Esophagus (tissue), 2 donors: ENCODE measurements around the gene UNC5C. TPM values are rescaled to one million over a fixed set of nuclear protein-coding genes. Genes with fewer than 3 reads are reported as not detected.

Experiments used
- H3K27ac ChIP-seq, 2 donors: one replicate each; pipeline ENCODE4 v1.5.1; 2013; ENCODE audit warnings: low read depth in 2 of 2, mild to moderate bottlenecking in 2 of 2, inconsistent platforms in 1 of 2, low read length in 1 of 2, moderate library complexity in 1 of 2
- H3K27me3 ChIP-seq, 2 donors: one replicate each; pipeline ENCODE4 v1.6.1; 2013; ENCODE audit warnings: low read length in 2 of 2, control low read depth in 1 of 2, mild to moderate bottlenecking in 1 of 2; ENCODE audit not compliant: insufficient read depth in 2 of 2, control insufficient read depth in 1 of 2
- H3K36me3 ChIP-seq, 2 donors: one replicate each; pipeline ENCODE4 v1.6.1; 2013; ENCODE audit warnings: low read length in 1 of 2; ENCODE audit not compliant: control insufficient read depth in 2 of 2, insufficient read depth in 2 of 2
- H3K4me1 ChIP-seq, 2 donors: one replicate each; pipeline ENCODE4 v1.6.1; 2013; ENCODE audit warnings: low read length in 1 of 2; ENCODE audit not compliant: control insufficient read depth in 2 of 2, insufficient read depth in 2 of 2
- H3K4me3 ChIP-seq, 2 donors: one replicate each; pipeline ENCODE4 v1.5.1; 2013; ENCODE audit warnings: low read length in 2 of 2, mild to moderate bottlenecking in 2 of 2, low read depth in 1 of 2, moderate library complexity in 1 of 2
- H3K9me3 ChIP-seq, 2 donors: one replicate each; pipeline ENCODE4 v1.6.1; 2013; ENCODE audit warnings: mild to moderate bottlenecking in 2 of 2, low read depth in 1 of 2, low read length in 1 of 2, moderate library complexity in 1 of 2; ENCODE audit not compliant: control insufficient read depth in 2 of 2, insufficient read depth in 1 of 2
- WGBS, 2 donors: extraction: QIAGEN DNeasy Blood & Tissue Kit; methylation state at CpG; one replicate each; pipeline ENCODE4 v1.1.7; 2013; 5-methylcytosine and 5-hydroxymethylcytosine counted together
- polyA plus RNA-seq, 2 donors: library from polyadenylated mRNA; stranded (reverse); fragments of 200-250 nt; gene quantifications; one replicate each; pipeline ENCODE4 v1.2.3, GENCODE V29; 2013
- donor health status: healthy with polysubstance abuse.
- donor health status: Bipolar disorder and iron deficiency.

Gene UNC5C
- polyA plus RNA-seq, 2 donors = 0.04 to 0.09 TPM

DNA sequence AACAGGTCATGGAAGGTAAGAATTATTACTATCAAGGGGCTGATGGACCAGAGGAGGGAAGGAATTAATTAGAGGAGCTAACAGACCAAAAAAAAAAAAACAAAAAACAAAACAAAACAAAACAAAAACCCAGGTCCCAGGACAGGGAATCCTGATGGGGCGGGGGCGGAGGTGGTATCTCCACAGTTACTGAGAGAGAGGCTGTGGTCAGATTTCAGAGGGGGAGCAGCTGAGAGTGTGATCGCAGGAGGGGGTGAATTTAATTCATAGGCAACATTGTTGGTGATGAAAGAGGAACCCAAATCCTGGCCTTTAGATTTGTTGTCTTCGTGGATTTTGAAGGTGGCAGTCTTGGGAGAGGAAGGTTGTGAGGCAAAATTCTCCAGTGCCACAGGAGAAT is 389.4 kb downstream of the UNC5C start:
- Histone ChIP-seq H3K4me3 (no peak overlapping the region), H3K9me3 (no peaks in the 10 kb centered on the region), H3K27me3 (no peaks in the 10 kb centered on the region), H3K36me3 (no peaks in the 10 kb centered on the region), H3K4me1 (no peaks in the 10 kb centered on the region), H3K27ac (no peak overlapping the region)
- 82 to 85% methylated on average over 4 of the region's 4 CpGs for WGBS, 2 donors

DNA sequence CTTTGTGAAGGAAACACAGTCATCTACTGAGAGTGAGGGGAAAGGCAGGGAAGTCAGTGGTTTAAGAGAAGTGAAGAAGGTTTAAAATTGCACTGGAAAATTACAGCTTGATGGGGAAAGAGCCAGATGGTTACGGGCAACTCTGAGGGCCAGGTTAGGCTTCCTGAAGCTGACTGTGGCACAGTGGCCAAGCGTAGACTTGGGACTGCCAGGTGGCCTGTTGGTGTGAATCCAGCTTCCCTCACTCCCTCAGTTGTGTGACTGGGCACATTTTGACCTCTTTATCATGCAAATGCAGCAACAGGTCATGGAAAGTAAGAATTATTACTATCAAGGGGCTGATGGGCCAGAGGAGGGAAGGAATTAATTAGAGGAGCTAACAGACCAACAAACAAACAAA is 390.1 kb downstream of the UNC5C start:
- no peaks in the 10 kb centered on the region for H3K4me1 ChIP-seq
- no peaks in the 10 kb centered on the region for H3K9me3 ChIP-seq
- H3K27me3 ChIP-seq = no peaks in the 10 kb centered on the region
- WGBS, 2 donors = 73 to 91% methylated on average over 2 of the region's 2 CpGs
- no peaks in the 10 kb centered on the region for H3K36me3 ChIP-seq
- no peak overlapping the region for H3K27ac ChIP-seq
- no peak overlapping the region for H3K4me3 ChIP-seq

DNA sequence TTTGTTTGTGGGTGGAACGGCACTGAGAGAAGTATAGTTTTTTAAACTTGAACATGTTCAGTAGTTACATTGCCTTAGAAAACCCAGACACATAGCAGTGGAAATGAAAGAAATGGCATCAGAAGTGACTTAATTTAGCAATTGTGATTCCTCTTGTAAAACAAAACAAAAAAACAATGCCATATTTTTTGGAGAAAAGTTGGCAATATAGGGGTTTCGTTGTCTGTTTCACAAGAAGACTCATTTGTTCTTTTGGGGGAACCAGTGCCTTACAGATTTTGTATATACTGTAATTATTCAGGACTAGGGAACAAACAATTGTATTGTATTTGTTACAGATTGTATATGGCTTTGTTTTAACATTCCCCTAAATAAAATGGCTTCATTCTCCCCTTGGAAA is 390.7 kb downstream of the UNC5C start:
- no peak overlapping the region for H3K27ac ChIP-seq
- no peaks in the 10 kb centered on the region for H3K36me3 ChIP-seq
- H3K4me3 ChIP-seq = no peak overlapping the region
- H3K27me3 ChIP-seq = no peaks in the 10 kb centered on the region
- no peaks in the 10 kb centered on the region for H3K4me1 ChIP-seq
- 83 to 86% methylated on average over 2 of the region's 2 CpGs for WGBS, 2 donors
- no peaks in the 10 kb centered on the region for H3K9me3 ChIP-seq

DNA sequence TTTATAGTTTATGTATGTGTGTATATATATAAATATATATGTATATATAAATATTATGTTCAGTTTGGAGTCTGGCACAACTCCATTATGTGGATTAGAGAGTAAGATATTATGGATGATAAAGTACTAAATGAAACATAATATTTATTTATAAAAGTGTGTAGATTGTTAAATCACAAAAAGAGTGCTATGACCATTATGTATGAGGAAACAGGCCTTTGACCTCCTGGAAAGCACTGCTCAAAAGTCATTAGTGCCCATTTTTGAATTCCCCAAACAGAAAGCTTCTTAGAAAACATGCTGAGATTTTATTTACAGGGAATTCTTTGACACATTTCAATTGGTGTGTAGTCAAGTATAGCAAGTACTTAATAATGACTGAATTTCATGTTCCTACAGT is 391.2 kb downstream of the UNC5C start:
- H3K27ac ChIP-seq = no peak overlapping the region
- H3K27me3 ChIP-seq = no peaks in the 10 kb centered on the region
- no peaks in the 10 kb centered on the region for H3K9me3 ChIP-seq
- no peak overlapping the region for H3K4me3 ChIP-seq
- no peaks in the 10 kb centered on the region for H3K4me1 ChIP-seq
- no peaks in the 10 kb centered on the region for H3K36me3 ChIP-seq

DNA sequence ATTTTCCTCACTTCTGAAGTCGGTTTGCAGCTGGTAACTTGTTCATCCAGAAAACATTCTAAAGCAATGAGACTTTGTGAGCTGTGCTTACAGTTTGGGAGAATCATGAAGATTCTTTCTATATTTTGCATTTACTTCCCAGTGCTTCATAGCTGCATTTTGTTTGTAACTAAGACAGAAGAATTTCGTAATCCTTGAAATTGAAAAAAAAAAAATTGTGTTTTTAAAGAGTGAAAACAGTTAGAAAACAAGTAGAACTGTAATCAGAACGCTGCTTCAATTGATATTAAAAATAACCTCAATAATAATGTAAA is 392.4 kb downstream of the UNC5C start:
- 35 to 39% methylated on average over 3 of the region's 3 CpGs for WGBS, 2 donors
- Histone ChIP-seq H3K27ac (no peak overlapping the region), H3K36me3 (no peaks in the 10 kb centered on the region), H3K4me1 (no peaks in the 10 kb centered on the region), H3K4me3 (no peak overlapping the region), H3K27me3 (no peaks in the 10 kb centered on the region), H3K9me3 (no peaks in the 10 kb centered on the region)

DNA sequence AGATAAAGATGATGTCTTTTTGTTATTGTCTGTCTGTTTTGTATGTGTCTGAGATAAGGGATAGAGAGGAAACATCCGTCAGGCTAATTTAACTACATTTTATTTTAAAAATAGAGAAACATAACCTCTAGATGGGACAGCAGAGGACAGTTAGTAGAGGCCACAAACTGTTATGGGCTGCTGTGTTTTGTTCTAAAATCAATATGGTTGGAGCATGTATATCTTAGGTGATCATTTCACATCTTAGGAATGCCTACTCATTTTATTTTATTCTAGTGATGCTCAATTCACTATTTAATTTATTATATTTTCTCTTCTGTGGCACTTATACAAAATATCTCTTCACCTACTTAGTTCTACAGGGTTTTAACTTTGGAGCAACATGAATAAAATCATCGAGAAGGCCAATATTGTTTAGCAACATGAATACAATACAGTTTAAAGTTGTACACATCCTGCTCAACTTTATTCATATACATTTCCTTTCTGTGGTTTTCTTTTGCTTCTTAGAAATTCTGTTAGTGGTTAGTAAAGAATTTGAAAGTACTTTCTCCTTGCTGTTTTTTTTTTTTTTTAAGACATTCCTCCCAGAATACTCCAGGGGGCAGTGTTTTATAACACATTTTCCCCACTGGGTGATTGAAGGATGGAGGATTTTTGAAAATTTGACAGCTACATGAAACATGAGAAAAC is 392.9 kb downstream of the UNC5C start:
- Histone ChIP-seq H3K27me3 (no peaks in the 10 kb centered on the region), H3K27ac (no peak overlapping the region), H3K4me1 (no peaks in the 10 kb centered on the region), H3K4me3 (no peak overlapping the region), H3K9me3 (no peaks in the 10 kb centered on the region), H3K36me3 (no peaks in the 10 kb centered on the region)
- 76 to 77% methylated on average over 2 of the region's 2 CpGs for WGBS, 2 donors

DNA sequence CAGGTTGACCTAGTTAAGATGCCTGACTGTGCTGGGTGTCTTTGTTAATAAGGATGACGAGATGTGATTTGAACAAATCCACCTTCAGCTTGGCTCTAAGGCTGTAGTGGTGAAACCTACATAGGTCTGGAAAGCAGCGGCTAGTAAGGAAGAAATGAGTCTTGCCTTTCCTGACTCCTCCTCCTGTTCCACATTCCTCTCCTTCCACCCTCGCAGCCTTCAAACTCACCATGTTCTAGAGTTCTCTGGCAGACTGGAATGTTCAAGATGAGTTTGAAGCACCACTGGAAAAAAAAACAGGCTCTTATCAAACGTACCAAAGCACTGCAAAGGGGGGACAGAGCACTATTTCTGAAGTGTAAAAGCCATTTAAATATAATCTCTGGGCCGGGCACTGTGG is 395.6 kb downstream of the UNC5C start:
- no peaks in the 10 kb centered on the region for H3K4me1 ChIP-seq
- no peak overlapping the region for H3K27ac ChIP-seq
- WGBS, 2 donors = 75 to 76% methylated on average over 5 of the region's 5 CpGs
- no peaks in the 10 kb centered on the region for H3K36me3 ChIP-seq
- no peaks in the 10 kb centered on the region for H3K27me3 ChIP-seq
- H3K9me3 ChIP-seq = no peaks in the 10 kb centered on the region
- no peak overlapping the region for H3K4me3 ChIP-seq

DNA sequence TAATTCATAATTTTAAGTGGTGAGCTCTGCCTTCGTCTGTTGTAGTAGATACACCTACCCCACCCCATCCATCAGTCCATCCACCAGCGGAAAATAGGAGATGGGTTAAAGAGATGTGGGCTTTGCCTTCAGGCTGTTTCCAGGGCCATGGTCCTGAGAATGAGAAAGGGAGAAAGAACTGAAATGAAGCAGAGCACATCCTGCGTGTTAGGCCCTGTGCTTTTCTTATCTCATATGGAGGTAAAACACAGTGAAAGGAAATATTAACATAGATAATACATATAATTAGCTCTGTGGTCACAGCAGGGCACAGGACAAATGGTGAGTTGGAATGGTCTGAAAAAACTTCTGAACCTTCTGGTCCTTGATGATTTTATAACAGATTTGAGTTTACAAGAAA is 397.5 kb downstream of the UNC5C start:
- H3K27ac ChIP-seq = no peak overlapping the region
- no peaks in the 10 kb centered on the region for H3K4me1 ChIP-seq
- H3K9me3 ChIP-seq = no peaks in the 10 kb centered on the region
- H3K27me3 ChIP-seq = no peaks in the 10 kb centered on the region
- WGBS, 2 donors = 91 to 94% methylated on average over 3 of the region's 3 CpGs
- no peaks in the 10 kb centered on the region for H3K36me3 ChIP-seq
- H3K4me3 ChIP-seq = no peak overlapping the region

DNA sequence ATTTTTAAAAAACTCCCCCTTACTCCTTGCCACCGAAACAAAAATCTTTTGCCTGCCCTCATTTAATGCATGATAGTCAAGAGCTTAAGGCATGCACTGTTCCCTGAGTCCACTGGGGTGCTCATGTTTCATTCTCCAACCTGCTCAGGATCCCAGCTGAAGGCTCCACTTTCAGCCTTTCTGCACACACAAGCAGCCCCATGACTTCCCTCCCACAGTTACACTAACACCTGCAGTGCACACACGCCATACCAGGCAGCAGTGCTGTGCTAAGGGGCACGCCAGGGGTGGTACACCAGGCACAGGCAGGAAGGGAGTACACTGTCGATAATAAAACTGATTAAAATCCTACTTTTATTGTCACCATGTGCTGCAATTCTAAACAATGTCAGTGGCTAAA is 405.8 kb downstream of the UNC5C start:
- Histone ChIP-seq H3K4me3 (no peak overlapping the region), H3K27me3 (no peaks in the 10 kb centered on the region), H3K36me3 (no peaks in the 10 kb centered on the region), H3K9me3 (no peaks in the 10 kb centered on the region), H3K27ac (no peak overlapping the region), H3K4me1 (no peaks in the 10 kb centered on the region)
- 84 to 87% methylated on average over 4 of the region's 4 CpGs for WGBS, 2 donors

DNA sequence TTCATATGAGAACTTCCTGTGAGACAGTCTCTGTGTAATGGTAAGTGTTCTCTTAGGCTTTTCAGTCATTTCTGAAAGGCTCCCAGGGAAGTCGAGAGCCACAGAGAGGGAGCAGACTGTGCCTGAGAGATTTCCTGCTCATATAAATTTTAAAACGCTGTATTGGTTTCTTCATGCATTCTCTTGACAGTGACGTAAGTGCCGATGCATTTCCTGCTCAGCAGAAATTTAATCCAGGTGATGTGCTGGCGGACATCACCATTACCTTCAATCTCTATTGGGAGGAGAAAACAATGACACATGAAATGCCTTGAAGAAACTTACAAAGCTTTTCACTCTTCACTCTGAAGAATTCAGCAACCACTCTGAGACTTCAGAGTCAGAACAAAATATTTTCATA is 407.4 kb downstream of the UNC5C start:
- 77 to 80% methylated on average over 5 of the region's 5 CpGs for WGBS, 2 donors
- H3K4me3 ChIP-seq = no peak overlapping the region
- H3K27ac ChIP-seq = no peak overlapping the region
- no peaks in the 10 kb centered on the region for H3K27me3 ChIP-seq
- H3K36me3 ChIP-seq = no peaks in the 10 kb centered on the region
- no peaks in the 10 kb centered on the region for H3K9me3 ChIP-seq
- no peaks in the 10 kb centered on the region for H3K4me1 ChIP-seq
